ENCODE results near the gene NUDT10. TPM values are rescaled to one million over a fixed set of nuclear protein-coding genes. Genes with fewer than 3 reads are reported as not detected.
"Not testable (repeated sequence)": the region's sequence is repeated elsewhere in the genome, so short reads cannot be mapped to it uniquely, and the experiment has no call there.

NUDT10 gene
- total RNA-seq, result 1.0 TPM

GRCh38 chrX:51332188-51332942, at the start of gene NUDT10:
Gene NUDT10 (plus strand): TSS chrX:51332822. CDS start chrX:51332966, 144 bp downstream.
- Histone ChIP-seq H3K27ac (ENCODE audit: low read depth, low read length) (no peak within 1 kb of the TSS), H3K4me3 (ENCODE audit: low read length in 3 of 3) (peak within 1 kb of the TSS; percentile 14 to 35 (median 27)), H3K9me3 (ENCODE audit: control insufficient read depth in 3 of 3, low read length in 3 of 3) (no peaks in the 10 kb centered on the region), H3K36me3 (ENCODE audit: control insufficient read depth in 3 of 3, insufficient read depth in 3 of 3, low read length in 3 of 3) (no peaks in the 10 kb centered on the region), H3K4me1 (ENCODE audit: control insufficient read depth in 3 of 3, insufficient read depth in 3 of 3, low read length in 3 of 3) (no peaks in the 10 kb centered on the region), H3K27me3 (ENCODE audit: control insufficient read depth in 3 of 3, insufficient read depth in 3 of 3, low read length in 3 of 3) (no peaks in the 10 kb centered on the region), H3K9ac (ENCODE audit: low read depth in 1 of 3, low read length in 3 of 3) (no peak within 1 kb of the TSS)

GRCh38 chrX:51292421-51292820, 40.2 kb upstream of the NUDT10 start:
- Histone ChIP-seq H3K36me3 (ENCODE audit: control insufficient read depth in 3 of 3, insufficient read depth in 3 of 3, low read length in 3 of 3) (no peaks in the 10 kb centered on the region), H3K4me1 (ENCODE audit: control insufficient read depth in 3 of 3, insufficient read depth in 3 of 3, low read length in 3 of 3) (no peaks in the 10 kb centered on the region), H3K9ac (ENCODE audit: low read depth in 1 of 3, low read length in 3 of 3) (no peak overlapping the region), H3K9me3 (ENCODE audit: control insufficient read depth in 3 of 3, low read length in 3 of 3) (no peaks in the 10 kb centered on the region), H3K27me3 (ENCODE audit: control insufficient read depth in 3 of 3, insufficient read depth in 3 of 3, low read length in 3 of 3) (no peaks in the 10 kb centered on the region), H3K4me3 (ENCODE audit: low read length in 3 of 3) (no peak overlapping the region), H3K27ac (ENCODE audit: low read depth, low read length) (no peak overlapping the region)

DNA sequence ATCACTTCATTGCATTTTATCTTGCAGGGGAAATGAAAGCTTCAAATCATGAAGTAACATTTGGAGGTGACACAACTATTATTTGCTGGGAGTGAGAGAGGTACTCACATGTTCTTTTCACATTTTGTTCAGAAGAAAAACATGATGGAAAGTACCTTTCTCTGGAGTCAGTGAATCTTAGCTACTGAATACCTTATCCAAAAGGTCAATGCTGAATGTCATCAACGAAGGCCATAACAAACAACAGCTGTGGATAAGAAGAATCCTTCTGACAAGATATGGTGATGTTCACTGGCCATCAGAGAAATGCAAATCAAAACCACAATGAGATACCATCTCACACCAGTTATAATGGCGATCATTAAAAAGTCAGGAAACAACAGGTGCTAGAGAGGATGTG, 36.5 kb upstream of the NUDT10 start:
- no peak overlapping the region for H3K9ac ChIP-seq (ENCODE audit: low read depth in 1 of 3, low read length in 3 of 3)
- no peak overlapping the region for H3K27ac ChIP-seq (ENCODE audit: low read depth, low read length)
- no peak overlapping the region for H3K4me3 ChIP-seq (ENCODE audit: low read length in 3 of 3)
- H3K27me3 ChIP-seq (ENCODE audit: control insufficient read depth in 3 of 3, insufficient read depth in 3 of 3, low read length in 3 of 3), result no peaks in the 10 kb centered on the region
- H3K36me3 ChIP-seq (ENCODE audit: control insufficient read depth in 3 of 3, insufficient read depth in 3 of 3, low read length in 3 of 3), result no peaks in the 10 kb centered on the region
- no peaks in the 10 kb centered on the region for H3K4me1 ChIP-seq (ENCODE audit: control insufficient read depth in 3 of 3, insufficient read depth in 3 of 3, low read length in 3 of 3)
- H3K9me3 ChIP-seq (ENCODE audit: control insufficient read depth in 3 of 3, low read length in 3 of 3), result no peaks in the 10 kb centered on the region

DNA sequence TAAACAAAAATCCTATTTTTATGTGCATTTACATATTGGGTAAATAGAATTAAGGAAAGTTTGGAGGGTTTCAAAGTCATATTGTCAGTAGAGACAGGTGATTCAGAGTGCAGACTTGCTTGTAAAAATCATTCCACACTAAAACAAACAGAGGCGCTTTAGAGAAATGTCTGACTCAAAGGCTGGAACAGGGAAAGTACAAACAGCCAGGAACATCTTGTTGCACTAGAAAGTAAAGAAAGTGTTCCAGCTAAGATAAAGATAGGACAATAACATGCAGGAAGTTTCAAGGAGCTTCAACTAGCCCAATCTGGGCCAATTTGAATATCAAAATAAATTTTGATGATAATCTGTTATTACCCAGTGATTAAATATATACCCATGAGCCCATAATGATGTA, 16.4 kb upstream of the NUDT10 start:
- peaks cover 0 to 5% (median 0%) of the 10 kb centered on the region in 3 donors for H3K27me3 ChIP-seq (ENCODE audit: control insufficient read depth in 3 of 3, insufficient read depth in 3 of 3, low read length in 3 of 3)
- no peak overlapping the region for H3K9ac ChIP-seq (ENCODE audit: low read depth in 1 of 3, low read length in 3 of 3)
- H3K4me1 ChIP-seq (ENCODE audit: control insufficient read depth in 3 of 3, insufficient read depth in 3 of 3, low read length in 3 of 3), result no peaks in the 10 kb centered on the region
- no peaks in the 10 kb centered on the region for H3K9me3 ChIP-seq (ENCODE audit: control insufficient read depth in 3 of 3, low read length in 3 of 3)
- no peaks in the 10 kb centered on the region for H3K36me3 ChIP-seq (ENCODE audit: control insufficient read depth in 3 of 3, insufficient read depth in 3 of 3, low read length in 3 of 3)
- no peak overlapping the region for H3K4me3 ChIP-seq (ENCODE audit: low read length in 3 of 3)
- no peak overlapping the region for H3K27ac ChIP-seq (ENCODE audit: low read depth, low read length)

GRCh38 chrX:51332943-51333785, 542 bp downstream of the NUDT10 start:
- H3K9me3 ChIP-seq (ENCODE audit: control insufficient read depth in 3 of 3, low read length in 3 of 3); H3K27ac ChIP-seq (ENCODE audit: low read depth, low read length); H3K9ac ChIP-seq (ENCODE audit: low read depth in 1 of 3, low read length in 3 of 3); H3K27me3 ChIP-seq (ENCODE audit: control insufficient read depth in 3 of 3, insufficient read depth in 3 of 3, low read length in 3 of 3); H3K36me3 ChIP-seq (ENCODE audit: control insufficient read depth in 3 of 3, insufficient read depth in 3 of 3, low read length in 3 of 3); H3K4me1 ChIP-seq (ENCODE audit: control insufficient read depth in 3 of 3, insufficient read depth in 3 of 3, low read length in 3 of 3): not testable (repeated sequence)
- peak overlapping the region; percentile 14 to 35 (median 27) for H3K4me3 ChIP-seq (ENCODE audit: low read length in 3 of 3)

DNA sequence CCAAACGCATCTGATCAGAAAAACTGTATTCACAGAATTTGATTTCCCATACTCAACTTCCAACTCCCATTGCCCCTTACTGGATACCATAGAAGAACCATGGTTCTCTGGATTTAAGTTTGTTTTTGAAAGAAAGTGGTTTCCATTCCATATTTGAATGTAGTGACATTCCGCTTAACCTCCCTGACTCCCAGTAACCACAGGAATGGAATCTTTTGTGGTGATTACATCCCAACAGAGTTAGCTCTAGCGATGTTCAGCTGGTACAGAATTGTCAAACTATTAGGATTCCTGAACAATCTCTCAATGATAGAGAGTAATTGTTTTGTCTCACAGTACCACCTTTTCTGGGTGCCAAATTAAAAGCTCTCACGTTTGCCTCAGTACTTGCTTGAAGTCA, 1.7 kb downstream of the NUDT10 start:
- no peak overlapping the region for H3K27ac ChIP-seq (ENCODE audit: low read depth, low read length)
- no peaks in the 10 kb centered on the region for H3K27me3 ChIP-seq (ENCODE audit: control insufficient read depth in 3 of 3, insufficient read depth in 3 of 3, low read length in 3 of 3)
- H3K4me3 ChIP-seq (ENCODE audit: low read length in 3 of 3), result no peak overlapping the region
- H3K36me3 ChIP-seq (ENCODE audit: control insufficient read depth in 3 of 3, insufficient read depth in 3 of 3, low read length in 3 of 3), result no peaks in the 10 kb centered on the region
- H3K4me1 ChIP-seq (ENCODE audit: control insufficient read depth in 3 of 3, insufficient read depth in 3 of 3, low read length in 3 of 3), result no peaks in the 10 kb centered on the region
- H3K9me3 ChIP-seq (ENCODE audit: control insufficient read depth in 3 of 3, low read length in 3 of 3), result no peaks in the 10 kb centered on the region
- no peak overlapping the region for H3K9ac ChIP-seq (ENCODE audit: low read depth in 1 of 3, low read length in 3 of 3)

DNA sequence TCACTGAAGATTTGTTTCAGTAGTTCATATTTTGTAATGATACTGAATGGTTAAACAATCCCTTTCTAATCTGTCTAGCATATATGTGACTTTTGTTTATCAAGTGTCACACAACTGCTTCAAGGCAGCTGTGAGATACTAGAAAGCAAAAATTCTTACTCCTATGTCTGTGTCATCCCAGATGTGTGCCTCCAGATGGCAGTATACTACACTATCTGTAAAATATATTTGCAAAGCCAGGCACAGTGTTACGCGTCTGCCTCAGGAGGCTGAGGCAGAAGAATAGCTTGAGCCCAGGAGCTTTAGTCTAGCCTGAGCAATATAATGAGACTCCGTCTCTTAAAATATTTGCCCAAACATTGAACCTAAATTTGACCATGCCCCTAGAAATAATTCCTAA, 4.0 kb downstream of the NUDT10 start:
- Histone ChIP-seq H3K4me1 (ENCODE audit: control insufficient read depth in 3 of 3, insufficient read depth in 3 of 3, low read length in 3 of 3) (no peaks in the 10 kb centered on the region), H3K27me3 (ENCODE audit: control insufficient read depth in 3 of 3, insufficient read depth in 3 of 3, low read length in 3 of 3) (no peaks in the 10 kb centered on the region), H3K9me3 (ENCODE audit: control insufficient read depth in 3 of 3, low read length in 3 of 3) (no peaks in the 10 kb centered on the region), H3K9ac (ENCODE audit: low read depth in 1 of 3, low read length in 3 of 3) (no peak overlapping the region), H3K36me3 (ENCODE audit: control insufficient read depth in 3 of 3, insufficient read depth in 3 of 3, low read length in 3 of 3) (no peaks in the 10 kb centered on the region), H3K4me3 (ENCODE audit: low read length in 3 of 3) (no peak overlapping the region), H3K27ac (ENCODE audit: low read depth, low read length) (no peak overlapping the region)

GRCh38 chrX:51361251-51361650, 28.6 kb downstream of the NUDT10 start:
- H3K27me3 ChIP-seq (ENCODE audit: control insufficient read depth in 3 of 3, insufficient read depth in 3 of 3, low read length in 3 of 3), result no peaks in the 10 kb centered on the region
- H3K36me3 ChIP-seq (ENCODE audit: control insufficient read depth in 3 of 3, insufficient read depth in 3 of 3, low read length in 3 of 3), result no peaks in the 10 kb centered on the region
- no peak overlapping the region for H3K4me3 ChIP-seq (ENCODE audit: low read length in 3 of 3)
- no peak overlapping the region for H3K9ac ChIP-seq (ENCODE audit: low read depth in 1 of 3, low read length in 3 of 3)
- no peaks in the 10 kb centered on the region for H3K4me1 ChIP-seq (ENCODE audit: control insufficient read depth in 3 of 3, insufficient read depth in 3 of 3, low read length in 3 of 3)
- H3K9me3 ChIP-seq (ENCODE audit: control insufficient read depth in 3 of 3, low read length in 3 of 3), result no peaks in the 10 kb centered on the region
- H3K27ac ChIP-seq (ENCODE audit: low read depth, low read length), result no peak overlapping the region

DNA sequence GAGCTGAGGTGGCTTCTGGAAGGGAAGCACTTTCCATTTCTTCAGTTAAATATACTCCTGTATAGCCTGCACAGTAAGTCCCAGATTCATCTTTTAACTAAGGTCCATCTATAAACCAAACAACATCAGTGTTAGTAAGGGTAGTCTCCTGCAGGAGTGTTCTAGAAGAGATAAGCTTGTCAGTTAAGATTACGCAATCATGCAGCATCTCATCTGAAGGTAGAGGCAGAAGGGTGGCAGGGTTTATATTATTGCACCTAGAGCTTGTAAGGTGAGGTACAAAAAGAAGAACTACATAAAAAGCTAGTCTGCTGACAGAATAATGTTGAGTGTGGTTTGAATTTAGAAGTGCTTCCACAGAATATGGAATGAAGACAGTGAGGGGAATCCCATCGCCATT, 44.0 kb downstream of the NUDT10 start:
- Histone ChIP-seq H3K4me1 (ENCODE audit: control insufficient read depth in 3 of 3, insufficient read depth in 3 of 3, low read length in 3 of 3) (no peaks in the 10 kb centered on the region), H3K36me3 (ENCODE audit: control insufficient read depth in 3 of 3, insufficient read depth in 3 of 3, low read length in 3 of 3) (no peaks in the 10 kb centered on the region), H3K4me3 (ENCODE audit: low read length in 3 of 3) (no peak overlapping the region), H3K27ac (ENCODE audit: low read depth, low read length) (no peak overlapping the region), H3K27me3 (ENCODE audit: control insufficient read depth in 3 of 3, insufficient read depth in 3 of 3, low read length in 3 of 3) (no peaks in the 10 kb centered on the region), H3K9ac (ENCODE audit: low read depth in 1 of 3, low read length in 3 of 3) (no peak overlapping the region), H3K9me3 (ENCODE audit: control insufficient read depth in 3 of 3, low read length in 3 of 3) (no peaks in the 10 kb centered on the region)
